RWPE1 (cell line): ENCODE data around the gene MAPK11.

Experiments
- CTCF ChIA-PET: fragments of 350-600 bp; sonication (Branson Sonifier 250); formaldehyde crosslinking; extraction: SDS; loops from one replicate; lab custom pipeline; 2021; lab: Yijun Ruan, JAX
- POLR2A ChIA-PET: fragments of 400-600 bp; formaldehyde crosslinking; extraction: SDS; loops from one replicate; lab custom pipeline; 2020; ENCODE audit warnings: antibody characterized with exemption; ENCODE audit not compliant: low non-redundant PET; lab: Yijun Ruan, JAX
- DNase-seq: peaks from one replicate; pipeline ENCODE4 v3.0.0; 2012; ENCODE audit warnings: low spot score
- H3K27ac ChIP-seq: fragments of 450-650 bp; 2 replicates; pipeline ENCODE4 v1.5.1; 2017
- TF ChIP-seq, protein P1 (sequence below): fragments of 450-650 bp; conservative IDR thresholded peaks from 2 replicates; pipeline ENCODE4 v1.5.1; 2017; ENCODE audit warnings: low read depth, mild to moderate bottlenecking

Gene MAPK11

DNA sequence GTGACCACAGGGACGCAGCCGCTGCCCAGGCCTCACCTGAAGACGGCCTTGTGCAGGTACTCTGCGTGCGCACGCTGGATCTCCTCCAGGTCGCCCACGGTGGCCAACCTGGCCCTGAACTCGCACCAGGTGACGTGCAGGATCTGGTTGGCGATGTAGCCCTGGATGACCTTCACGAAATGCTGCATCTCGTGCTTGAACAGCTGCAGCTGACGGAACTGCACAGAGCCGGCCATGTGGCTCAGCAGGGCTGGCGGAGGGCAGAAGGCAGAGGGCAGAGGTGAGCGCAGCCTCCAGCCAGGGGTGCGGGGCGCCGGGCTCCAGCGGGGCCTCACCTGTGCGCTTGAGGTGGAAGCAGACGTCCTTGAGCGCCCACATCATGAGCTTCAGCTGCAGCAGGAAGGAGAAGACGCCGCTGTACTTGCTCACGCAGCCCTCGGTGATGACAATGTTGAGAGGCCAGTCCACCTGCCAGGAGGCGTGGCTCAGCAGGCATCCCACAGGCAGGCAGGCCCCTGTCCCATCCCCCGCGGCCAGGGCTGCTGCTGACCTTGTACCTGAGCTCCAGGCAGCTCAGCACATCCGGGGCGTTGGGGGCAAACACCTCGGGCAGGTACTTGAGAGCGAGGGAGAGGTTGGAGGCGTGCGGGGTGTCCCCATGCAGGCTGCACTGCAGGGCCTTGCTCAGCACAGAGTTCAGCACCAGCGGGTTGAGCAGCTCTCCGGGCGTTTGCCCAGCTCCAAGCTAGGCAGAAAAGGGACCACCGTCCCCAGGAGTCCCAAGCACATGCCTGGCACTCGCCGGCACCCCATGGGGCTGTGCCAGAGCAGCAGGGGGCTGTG, 51.8 kb downstream of the MAPK11 start:
- H3K27ac ChIP-seq = peak overlapping the region; percentile 69
- TF ChIP-seq, protein P1, sequence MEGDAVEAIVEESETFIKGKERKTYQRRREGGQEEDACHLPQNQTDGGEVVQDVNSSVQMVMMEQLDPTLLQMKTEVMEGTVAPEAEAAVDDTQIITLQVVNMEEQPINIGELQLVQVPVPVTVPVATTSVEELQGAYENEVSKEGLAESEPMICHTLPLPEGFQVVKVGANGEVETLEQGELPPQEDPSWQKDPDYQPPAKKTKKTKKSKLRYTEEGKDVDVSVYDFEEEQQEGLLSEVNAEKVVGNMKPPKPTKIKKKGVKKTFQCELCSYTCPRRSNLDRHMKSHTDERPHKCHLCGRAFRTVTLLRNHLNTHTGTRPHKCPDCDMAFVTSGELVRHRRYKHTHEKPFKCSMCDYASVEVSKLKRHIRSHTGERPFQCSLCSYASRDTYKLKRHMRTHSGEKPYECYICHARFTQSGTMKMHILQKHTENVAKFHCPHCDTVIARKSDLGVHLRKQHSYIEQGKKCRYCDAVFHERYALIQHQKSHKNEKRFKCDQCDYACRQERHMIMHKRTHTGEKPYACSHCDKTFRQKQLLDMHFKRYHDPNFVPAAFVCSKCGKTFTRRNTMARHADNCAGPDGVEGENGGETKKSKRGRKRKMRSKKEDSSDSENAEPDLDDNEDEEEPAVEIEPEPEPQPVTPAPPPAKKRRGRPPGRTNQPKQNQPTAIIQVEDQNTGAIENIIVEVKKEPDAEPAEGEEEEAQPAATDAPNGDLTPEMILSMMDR = no peak
- CTCF ChIA-PET = interaction anchor here (0.6 kb wide), 1 partner anchor 18 kb away, joined by 3 read pairs; no protein-coding TSS in a partner anchor
- POLR2A ChIA-PET = no interaction called here
- no peak for DNase-seq

- POLR2A ChIA-PET = no interaction called here
- peak overlapping the region; percentile 69; the same call in 1 of the 2 replicates for H3K27ac ChIP-seq
- TF ChIP-seq, protein P1 = no peak
- CTCF ChIA-PET = no interaction called here
- no peak for DNase-seq
These were observed 52.5 kb downstream of the MAPK11 start for GRCh38 chr22:50217543-50218152.

DNA sequence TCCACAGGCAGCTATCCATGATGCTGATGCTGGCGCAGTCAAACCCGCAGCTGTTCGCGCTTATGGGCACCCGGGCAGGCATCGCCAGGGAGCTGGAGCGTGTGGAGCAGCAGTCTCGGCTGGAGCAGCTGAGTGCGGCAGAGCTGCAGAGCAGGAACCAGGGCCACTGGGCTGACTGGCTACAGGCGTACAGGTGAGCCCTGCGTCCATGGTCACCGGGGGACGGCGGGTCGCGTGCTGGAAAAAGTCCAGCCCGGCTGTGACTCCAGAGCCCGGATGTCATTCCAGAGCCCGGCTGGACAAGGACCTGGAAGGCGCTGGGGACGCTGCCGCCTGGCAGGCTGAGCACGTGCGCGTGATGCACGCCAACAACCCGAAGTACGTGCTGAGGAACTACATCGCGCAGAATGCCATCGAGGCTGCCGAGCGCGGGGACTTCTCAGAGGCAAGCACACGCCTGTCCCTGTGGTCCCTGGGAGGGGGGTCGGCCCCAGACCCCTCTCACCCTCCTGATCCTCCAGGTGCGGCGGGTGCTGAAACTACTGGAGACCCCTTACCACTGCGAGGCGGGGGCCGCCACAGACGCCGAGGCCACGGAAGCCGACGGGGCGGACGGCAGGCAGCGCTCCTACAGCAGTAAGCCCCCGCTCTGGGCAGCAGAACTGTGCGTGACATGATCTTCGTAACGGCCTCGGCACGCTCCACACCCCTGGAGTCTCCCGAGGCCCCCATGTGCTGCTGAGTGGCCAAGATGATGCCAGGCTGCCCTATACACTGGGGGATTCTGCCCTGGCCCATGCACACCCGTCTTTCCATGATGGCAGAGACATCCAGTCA, 53.3 kb downstream of the MAPK11 start:
- CTCF ChIA-PET = no interaction called here
- POLR2A ChIA-PET = no interaction called here
- H3K27ac ChIP-seq = peak overlapping the region; percentile 69
- no peak for DNase-seq
- TF ChIP-seq, protein P1 = no peak

DNA sequence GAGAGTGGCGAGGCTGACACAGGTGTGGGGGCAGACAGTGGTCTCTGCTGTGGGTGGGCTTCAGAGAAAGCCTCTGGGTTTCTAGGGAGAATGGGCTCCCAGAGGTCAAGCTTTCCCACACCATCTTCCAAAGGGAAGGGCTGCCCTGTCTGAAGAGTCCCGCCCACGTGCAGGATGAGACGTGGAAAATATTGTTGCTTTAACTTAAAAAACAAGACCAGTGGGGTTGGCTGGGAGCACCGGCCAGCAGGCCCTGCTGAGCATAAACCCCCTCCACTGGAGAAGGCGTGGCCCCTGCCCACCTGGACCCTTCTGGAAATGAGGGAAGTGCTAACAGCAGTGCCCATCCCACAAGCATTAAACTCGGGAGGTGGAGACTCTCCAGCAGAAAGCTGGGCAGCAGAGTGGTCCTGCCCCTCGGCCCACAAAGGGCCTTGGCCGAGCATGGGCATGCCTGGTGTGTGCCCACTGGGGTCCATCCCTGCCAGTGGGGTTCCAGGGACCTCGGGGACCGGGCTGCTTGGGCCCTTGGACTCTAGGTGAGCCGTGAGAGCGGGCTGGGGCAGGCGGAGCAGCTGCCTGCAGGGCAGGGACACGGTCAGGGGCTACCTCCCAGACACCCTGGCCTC, 54.0 kb downstream of the MAPK11 start:
- no peak for DNase-seq
- POLR2A ChIA-PET = no interaction called here
- peak overlapping the region; percentile 52 for H3K27ac ChIP-seq
- CTCF ChIA-PET = no interaction called here
- TF ChIP-seq, protein P1 = no peak

DNA sequence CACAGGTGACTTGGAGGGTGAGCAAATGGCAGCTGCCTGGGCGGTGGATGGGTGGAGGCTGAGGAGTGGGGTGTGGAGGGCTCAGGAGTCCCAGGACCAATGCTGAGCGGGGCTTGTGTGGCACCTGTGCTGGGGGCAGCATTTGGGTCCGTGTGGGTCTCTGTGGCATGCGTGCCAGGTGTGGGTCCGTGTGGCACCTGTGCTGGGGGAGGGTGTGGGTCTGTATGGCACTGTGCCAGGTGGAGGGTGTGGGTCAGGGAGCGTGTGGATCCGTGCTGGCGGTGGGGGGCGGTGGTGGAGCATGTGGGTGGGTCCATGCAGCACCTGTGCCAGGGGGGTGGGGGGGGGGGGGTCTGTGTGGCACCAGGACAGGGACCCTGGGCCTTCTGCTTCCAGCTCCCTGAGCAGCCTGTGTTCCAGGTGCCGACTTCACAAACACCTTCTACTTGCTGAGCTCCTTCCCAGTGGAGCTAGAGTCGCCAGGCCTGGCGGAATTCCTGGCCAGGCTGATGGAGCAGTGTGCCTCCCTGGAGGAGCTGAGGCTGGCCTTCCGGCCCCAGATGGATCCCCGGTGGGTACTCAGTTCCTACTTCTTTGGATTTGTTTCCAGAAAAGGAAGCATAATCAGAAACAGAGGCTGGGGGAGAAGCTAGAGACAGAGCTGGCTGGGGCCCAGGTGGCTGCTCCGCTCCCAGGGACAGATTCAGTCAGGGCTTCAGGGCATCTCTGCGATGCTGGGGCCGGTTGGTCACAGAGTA, 54.7 kb downstream of the MAPK11 start:
- POLR2A ChIA-PET = no interaction called here
- H3K27ac ChIP-seq = peak overlapping the region; percentile 52
- no peak for DNase-seq
- TF ChIP-seq, protein P1 = no peak
- CTCF ChIA-PET = no interaction called here
